Cerebellar cortex (tissue), 1 donor: ENCODE measurements around the gene CDKN2A.

Experiments used
- DNase-seq: peaks from one replicate; pipeline ENCODE4 v3.0.0-alpha.2; 2015; ENCODE audit warnings: low spot score

The CDKN2A gene

GRCh38 chr9:21993893-21994555 is at the start of gene CDKN2A:
Gene CDKN2A (minus strand): TSS chr9:21994392.
- DNase-seq, result no peak

DNA sequence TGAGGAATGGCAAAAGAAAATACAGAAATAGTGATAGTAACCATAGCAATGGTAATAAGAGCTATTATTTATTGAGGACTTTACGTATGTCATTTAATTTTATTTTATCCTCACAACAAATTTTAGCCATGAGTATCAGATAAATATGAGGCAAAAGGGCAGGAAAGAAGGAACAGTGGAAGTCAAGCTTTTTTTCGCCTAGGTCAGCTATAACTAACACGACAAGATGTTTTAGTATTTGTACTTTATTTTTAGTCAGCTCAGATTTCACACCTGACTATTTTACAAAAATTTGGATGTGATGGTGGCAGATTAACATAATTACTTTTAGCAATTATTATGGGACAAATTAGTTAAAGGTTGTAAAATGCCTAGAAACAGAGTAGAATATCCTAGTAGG is 49.7 kb upstream of the CDKN2A start:
- DNase-seq, result no peak

DNA sequence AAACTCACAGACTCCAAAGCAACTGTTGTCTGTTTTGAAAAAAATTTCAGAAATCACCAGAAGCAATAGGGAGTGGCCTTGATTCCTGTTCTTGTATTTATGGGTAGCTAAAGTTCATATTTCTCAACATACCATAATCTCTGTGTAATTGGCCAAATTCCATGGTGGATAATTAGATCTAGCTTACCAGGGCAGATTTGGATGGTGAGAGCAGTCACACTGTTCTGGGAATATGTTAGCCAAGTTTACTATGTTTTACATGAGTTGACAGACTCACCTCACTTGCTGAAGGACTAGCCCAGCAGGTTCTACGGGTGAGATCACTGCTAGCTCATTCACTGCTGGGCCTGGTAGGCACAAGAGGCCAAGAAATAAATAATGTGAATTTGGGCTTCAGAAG is 47.6 kb upstream of the CDKN2A start:
- DNase-seq, result no peak

- no peak for DNase-seq
These were observed 47.2 kb upstream of the CDKN2A start for GRCh38 chr9:22041344-22041743.

DNA sequence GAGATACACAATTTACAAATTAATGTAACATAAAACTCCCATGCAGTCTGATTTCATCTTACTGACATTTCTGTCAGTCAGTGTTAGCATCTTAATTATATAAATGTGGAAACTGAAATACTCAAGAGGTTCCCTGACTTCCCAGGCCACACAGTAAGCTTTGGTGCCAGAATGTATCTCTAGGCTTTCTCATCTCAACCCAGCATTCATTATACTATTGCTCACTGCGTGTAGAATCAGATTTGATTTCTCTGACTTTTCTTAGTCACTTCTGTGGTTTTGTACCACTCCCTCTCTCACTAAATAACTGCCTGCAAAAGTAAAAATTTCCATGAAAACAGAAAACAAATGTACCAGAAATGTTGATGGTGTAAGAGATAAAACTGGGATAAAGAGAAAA is 46.6 kb upstream of the CDKN2A start:
- DNase-seq, result no peak

DNA sequence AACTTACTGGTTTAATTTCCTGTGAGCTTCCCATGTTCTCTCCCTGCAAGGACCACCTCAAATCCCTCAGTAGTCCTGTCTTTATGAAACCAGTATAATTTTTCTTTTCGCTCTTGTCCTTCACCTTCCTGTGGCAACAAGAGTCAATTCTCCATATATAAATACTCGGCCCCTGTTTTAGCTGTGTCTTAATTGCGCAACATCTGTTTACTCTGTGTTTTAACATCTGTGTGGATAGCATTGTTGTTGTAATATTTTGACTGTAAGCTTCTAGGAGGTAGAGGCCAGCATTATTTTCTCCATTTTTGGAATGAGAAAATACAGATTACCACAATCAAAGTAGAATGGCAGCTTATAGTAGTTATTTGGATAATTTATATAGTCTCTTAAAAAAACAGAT is 45.1 kb upstream of the CDKN2A start:
- DNase-seq, result no peak

DNA sequence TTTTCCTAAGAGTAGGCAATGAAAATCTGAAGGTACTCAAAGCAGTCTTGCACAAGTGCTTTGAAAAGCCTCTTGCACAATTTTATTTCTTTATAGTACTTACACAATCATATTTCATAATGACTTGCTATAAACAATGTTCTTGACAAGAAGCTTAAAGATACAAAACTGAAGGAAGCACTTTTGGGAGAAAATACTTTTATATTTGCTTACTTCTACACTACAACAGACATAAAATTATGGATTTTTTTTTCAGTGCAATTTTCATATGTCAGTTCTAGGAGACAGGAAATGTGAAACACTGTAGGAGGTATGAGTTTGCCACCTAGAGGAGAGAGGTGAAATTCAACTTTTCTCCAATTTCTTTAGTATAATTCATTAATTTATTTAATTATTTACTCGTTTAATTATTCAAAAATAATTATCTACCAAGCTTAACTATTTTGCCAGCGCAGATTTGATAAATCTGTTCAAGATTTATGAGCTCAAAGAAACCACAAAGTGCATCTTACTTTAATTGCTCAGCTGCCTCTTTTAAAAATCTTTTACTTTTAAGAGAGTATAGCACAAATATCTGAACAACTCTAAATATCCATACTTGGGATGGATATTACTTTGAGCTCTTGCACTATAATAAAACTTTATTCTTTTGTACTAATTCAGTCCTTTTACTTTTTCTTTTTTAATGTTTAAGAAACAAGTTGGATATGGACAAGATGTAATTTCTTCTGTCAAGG is 43.9 kb upstream of the CDKN2A start:
- no peak for DNase-seq

GRCh38 chr9:22036866-22037626 is 42.9 kb upstream of the CDKN2A start:
- DNase-seq, result no peak

- DNase-seq, result no peak
These were observed 41.4 kb upstream of the CDKN2A start for GRCh38 chr9:22035591-22036011.

- DNase-seq, result no peak
These were observed 38.9 kb upstream of the CDKN2A start for GRCh38 chr9:22033012-22033630.

- DNase-seq, result no peak
These were observed 37.6 kb upstream of the CDKN2A start for GRCh38 chr9:22031655-22032411.

GRCh38 chr9:22030101-22030598 is 36.0 kb upstream of the CDKN2A start:
- DNase-seq, result no peak

DNA sequence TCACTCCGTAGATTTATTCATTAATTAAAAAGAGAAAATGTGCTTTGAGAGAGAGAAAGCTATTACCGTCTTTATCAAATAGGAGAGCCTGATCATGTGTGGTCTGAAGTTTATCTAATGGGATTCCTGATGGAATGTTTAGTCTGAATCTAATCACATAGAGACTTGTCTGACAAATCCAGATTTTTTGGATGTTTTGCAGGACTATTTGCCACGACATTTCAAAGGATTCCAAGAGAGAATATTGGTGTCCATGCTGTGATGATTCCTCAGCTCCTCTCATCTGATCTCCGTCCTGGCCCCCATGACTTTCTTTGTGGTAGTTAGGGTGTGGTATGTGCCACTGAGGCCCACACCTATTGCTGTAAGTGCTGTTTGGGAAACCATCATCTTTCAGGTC is 35.0 kb upstream of the CDKN2A start:
- DNase-seq, result no peak

DNA sequence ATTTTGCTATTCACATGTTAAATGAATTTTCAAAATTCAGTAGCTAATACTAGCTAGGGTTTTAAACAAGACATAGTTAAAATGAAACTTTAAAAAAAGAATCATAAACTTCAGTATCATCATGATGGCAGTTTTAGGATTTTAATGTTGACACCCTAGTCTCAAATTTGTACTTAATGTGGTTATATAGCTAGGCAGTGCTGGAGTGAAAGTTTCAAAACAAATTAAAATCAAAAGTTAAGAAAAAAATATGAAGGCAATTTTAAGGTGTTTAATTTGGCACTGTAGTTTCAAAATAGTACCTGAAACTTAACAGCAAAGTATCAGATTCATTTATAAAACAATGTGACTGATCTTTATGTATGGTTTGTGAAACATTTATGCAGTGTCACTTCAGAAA is 34.2 kb upstream of the CDKN2A start:
- no peak for DNase-seq

DNA sequence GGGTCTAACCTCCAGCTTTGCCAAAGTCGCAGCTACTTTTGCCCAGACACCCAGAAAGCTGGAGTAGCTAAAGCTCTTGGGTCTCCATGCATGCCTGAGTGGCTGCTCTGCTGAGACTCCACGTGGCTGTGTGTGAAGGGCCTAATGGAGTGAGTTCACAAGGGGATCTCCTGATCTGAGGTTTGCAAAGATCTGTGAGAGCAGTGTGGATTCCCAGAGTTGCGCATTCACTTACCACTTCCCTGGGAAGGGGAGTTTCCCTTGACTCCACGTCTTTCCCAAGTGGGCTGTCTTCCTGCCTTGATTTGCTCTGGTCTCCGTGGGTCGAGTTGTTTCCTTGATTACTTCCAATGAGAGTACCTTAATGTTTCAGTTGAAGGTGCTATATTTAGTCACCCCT is 32.5 kb upstream of the CDKN2A start:
- no peak for DNase-seq

DNA sequence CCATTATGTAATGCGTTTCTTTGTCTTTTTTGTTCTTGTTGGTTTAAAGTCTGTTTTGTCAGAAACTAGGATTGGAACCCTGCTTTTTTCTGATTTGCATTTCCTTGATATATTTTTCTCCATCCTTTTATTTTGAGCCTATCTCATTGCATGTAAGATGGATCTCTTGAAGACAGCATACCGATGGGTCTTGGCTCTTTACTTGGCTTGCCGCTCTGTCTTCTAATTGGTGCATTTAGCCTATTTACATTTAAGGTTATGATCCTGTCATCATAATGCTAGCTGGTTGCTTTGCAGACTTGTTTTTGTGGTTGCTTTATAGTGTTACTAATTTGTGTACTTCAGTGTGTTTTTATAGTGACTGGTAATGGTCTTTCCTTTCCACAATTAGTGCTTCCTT is 28.2 kb upstream of the CDKN2A start:
- no peak for DNase-seq

- no peak for DNase-seq
These were observed 16.9 kb upstream of the CDKN2A start for GRCh38 chr9:22010866-22011625.

DNA sequence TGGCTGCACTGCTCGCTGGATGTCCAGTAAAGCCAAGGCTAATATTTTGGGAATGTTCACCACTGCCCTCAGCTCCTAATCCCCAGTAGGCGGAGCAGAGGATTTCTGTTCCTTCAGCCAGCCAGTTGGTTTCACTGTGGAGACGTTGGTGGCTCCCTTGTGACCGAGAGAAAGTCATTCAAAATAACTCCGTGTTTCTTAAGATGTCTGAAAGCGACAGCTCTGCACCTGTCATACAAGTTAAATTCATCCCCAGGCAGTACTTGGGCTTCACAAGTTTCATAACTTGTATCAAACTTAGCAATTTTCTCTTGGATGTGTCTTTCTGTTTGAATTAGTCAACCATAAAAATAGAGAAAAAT is 15.3 kb upstream of the CDKN2A start:
- DNase-seq, result no peak

GRCh38 chr9:22008717-22009505 is 14.7 kb upstream of the CDKN2A start, which contains the start of gene CDKN2B:
Gene CDKN2B (minus strand): TSS chr9:22009305. CDS start chr9:22008953, 352 bp downstream.
- DNase-seq, result peak; percentile 78

- DNase-seq, result no peak
These were observed 14.2 kb upstream of the CDKN2A start for GRCh38 chr9:22008384-22008716.
